ENCODE data around the gene MARCO. TPM values are rescaled to one million over a fixed set of nuclear protein-coding genes. Genes with fewer than 3 reads are reported as not detected.

Gene MARCO
- total and polyA plus RNA-seq, 2 experiments from 2014 or later, result not detected

GRCh38 chr2:118903029-118903351, 39.0 kb upstream of the MARCO start:
- no peak for ATAC-seq
- Mint-ChIP-seq H3K4me3 (no peak overlapping the region), H3K36me3 (ENCODE audit: low read depth) (no peaks in the 10 kb centered on the region)

More at GRCh38 chr2:118903029-118903351, 39.0 kb upstream of the MARCO start:
- no peaks in the 10 kb centered on the region for H3K4me1 Mint-ChIP-seq
- H3K9me3 Mint-ChIP-seq, result no peaks in the 10 kb centered on the region
- H3K27ac Mint-ChIP-seq, result no peak overlapping the region
- no peak overlapping the region for H3K27ac ChIP-seq (ENCODE audit: low read depth)
- no peaks in the 10 kb centered on the region for H3F3A ChIP-seq (replicated peaks; ENCODE audit: low read depth)
- no peaks in the 10 kb centered on the region for H3K4me1 ChIP-seq (ENCODE audit: insufficient read depth)
- H3K4me3 ChIP-seq, result no peak overlapping the region
- no peaks in the 10 kb centered on the region for H3K36me3 ChIP-seq (ENCODE audit: insufficient read depth)
- no peak for TF ChIP-seq POLR2AphosphoS5 (IDR thresholded peaks at IDR 0.05; ENCODE audit: low read depth)
- TF ChIP-seq, protein P1, sequence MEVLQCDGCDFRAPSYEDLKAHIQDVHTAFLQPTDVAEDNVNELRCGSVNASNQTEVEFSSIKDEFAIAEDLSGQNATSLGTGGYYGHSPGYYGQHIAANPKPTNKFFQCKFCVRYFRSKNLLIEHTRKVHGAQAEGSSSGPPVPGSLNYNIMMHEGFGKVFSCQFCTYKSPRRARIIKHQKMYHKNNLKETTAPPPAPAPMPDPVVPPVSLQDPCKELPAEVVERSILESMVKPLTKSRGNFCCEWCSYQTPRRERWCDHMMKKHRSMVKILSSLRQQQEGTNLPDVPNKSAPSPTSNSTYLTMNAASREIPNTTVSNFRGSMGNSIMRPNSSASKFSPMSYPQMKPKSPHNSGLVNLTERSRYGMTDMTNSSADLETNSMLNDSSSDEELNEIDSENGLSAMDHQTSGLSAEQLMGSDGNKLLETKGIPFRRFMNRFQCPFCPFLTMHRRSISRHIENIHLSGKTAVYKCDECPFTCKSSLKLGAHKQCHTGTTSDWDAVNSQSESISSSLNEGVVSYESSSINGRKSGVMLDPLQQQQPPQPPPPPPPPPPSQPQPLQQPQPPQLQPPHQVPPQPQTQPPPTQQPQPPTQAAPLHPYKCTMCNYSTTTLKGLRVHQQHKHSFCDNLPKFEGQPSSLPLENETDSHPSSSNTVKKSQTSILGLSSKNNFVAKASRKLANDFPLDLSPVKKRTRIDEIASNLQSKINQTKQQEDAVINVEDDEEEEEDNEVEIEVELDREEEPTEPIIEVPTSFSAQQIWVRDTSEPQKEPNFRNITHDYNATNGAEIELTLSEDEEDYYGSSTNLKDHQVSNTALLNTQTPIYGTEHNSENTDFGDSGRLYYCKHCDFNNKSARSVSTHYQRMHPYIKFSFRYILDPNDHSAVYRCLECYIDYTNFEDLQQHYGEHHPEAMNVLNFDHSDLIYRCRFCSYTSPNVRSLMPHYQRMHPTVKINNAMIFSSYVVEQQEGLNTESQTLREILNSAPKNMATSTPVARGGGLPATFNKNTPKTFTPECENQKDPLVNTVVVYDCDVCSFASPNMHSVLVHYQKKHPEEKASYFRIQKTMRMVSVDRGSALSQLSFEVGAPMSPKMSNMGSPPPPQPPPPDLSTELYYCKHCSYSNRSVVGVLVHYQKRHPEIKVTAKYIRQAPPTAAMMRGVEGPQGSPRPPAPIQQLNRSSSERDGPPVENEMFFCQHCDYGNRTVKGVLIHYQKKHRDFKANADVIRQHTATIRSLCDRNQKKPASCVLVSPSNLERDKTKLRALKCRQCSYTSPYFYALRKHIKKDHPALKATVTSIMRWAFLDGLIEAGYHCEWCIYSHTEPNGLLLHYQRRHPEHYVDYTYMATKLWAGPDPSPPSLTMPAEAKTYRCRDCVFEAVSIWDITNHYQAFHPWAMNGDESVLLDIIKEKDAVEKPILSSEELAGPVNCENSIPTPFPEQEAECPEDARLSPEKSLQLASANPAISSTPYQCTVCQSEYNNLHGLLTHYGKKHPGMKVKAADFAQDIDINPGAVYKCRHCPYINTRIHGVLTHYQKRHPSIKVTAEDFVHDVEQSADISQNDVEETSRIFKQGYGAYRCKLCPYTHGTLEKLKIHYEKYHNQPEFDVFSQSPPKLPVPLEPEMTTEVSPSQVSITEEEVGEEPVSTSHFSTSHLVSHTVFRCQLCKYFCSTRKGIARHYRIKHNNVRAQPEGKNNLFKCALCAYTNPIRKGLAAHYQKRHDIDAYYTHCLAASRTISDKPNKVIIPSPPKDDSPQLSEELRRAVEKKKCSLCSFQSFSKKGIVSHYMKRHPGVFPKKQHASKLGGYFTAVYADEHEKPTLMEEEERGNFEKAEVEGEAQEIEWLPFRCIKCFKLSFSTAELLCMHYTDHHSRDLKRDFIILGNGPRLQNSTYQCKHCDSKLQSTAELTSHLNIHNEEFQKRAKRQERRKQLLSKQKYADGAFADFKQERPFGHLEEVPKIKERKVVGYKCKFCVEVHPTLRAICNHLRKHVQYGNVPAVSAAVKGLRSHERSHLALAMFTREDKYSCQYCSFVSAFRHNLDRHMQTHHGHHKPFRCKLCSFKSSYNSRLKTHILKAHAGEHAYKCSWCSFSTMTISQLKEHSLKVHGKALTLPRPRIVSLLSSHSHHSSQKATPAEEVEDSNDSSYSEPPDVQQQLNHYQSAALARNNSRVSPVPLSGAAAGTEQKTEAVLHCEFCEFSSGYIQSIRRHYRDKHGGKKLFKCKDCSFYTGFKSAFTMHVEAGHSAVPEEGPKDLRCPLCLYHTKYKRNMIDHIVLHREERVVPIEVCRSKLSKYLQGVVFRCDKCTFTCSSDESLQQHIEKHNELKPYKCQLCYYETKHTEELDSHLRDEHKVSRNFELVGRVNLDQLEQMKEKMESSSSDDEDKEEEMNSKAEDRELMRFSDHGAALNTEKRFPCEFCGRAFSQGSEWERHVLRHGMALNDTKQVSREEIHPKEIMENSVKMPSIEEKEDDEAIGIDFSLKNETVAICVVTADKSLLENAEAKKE (CRISPR knock-in tag; IDR thresholded peaks at IDR 0.05), result no peak
- TF ChIP-seq, protein P2, sequence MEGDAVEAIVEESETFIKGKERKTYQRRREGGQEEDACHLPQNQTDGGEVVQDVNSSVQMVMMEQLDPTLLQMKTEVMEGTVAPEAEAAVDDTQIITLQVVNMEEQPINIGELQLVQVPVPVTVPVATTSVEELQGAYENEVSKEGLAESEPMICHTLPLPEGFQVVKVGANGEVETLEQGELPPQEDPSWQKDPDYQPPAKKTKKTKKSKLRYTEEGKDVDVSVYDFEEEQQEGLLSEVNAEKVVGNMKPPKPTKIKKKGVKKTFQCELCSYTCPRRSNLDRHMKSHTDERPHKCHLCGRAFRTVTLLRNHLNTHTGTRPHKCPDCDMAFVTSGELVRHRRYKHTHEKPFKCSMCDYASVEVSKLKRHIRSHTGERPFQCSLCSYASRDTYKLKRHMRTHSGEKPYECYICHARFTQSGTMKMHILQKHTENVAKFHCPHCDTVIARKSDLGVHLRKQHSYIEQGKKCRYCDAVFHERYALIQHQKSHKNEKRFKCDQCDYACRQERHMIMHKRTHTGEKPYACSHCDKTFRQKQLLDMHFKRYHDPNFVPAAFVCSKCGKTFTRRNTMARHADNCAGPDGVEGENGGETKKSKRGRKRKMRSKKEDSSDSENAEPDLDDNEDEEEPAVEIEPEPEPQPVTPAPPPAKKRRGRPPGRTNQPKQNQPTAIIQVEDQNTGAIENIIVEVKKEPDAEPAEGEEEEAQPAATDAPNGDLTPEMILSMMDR (conservative IDR thresholded peaks at IDR 0.05; ENCODE audit: low read depth in 2 of 2), result no peak
- no peak for TF ChIP-seq ZNF331 (CRISPR knock-in tag; IDR thresholded peaks at IDR 0.05; ENCODE audit: low read depth)
- TF ChIP-seq, protein P3, sequence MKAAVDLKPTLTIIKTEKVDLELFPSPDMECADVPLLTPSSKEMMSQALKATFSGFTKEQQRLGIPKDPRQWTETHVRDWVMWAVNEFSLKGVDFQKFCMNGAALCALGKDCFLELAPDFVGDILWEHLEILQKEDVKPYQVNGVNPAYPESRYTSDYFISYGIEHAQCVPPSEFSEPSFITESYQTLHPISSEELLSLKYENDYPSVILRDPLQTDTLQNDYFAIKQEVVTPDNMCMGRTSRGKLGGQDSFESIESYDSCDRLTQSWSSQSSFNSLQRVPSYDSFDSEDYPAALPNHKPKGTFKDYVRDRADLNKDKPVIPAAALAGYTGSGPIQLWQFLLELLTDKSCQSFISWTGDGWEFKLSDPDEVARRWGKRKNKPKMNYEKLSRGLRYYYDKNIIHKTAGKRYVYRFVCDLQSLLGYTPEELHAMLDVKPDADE (IDR thresholded peaks at IDR 0.05), result no peak
- TF ChIP-seq CREB1 (CRISPR knock-in tag; IDR thresholded peaks at IDR 0.05; ENCODE audit: low read depth), result no peak
- no peak for TF ChIP-seq NANOG (IDR thresholded peaks at IDR 0.05; ENCODE audit: borderline replicate concordance)
- TF ChIP-seq JUNB (IDR thresholded peaks at IDR 0.05; ENCODE audit: unreplicated experiment), result no peak
- TF ChIP-seq STAT1 (IDR thresholded peaks at IDR 0.05; ENCODE audit: unreplicated experiment), result no peak
- TF ChIP-seq EZH2phosphoT487 (IDR thresholded peaks at IDR 0.05; ENCODE audit: unreplicated experiment), result no peak
- TF ChIP-seq REST (IDR thresholded peaks at IDR 0.05; ENCODE audit: unreplicated experiment), result no peak
- TF ChIP-seq ZNF114 (CRISPR knock-in tag; IDR thresholded peaks at IDR 0.05), result no peak
- TF ChIP-seq EZH2 (IDR thresholded peaks at IDR 0.05; ENCODE audit: low read depth, unreplicated experiment), result no peak
- no peak for DNase-seq (ENCODE audit: low spot score)
- no peaks in the 10 kb centered on the region for H3K79me2 ChIP-seq (replicated peaks; ENCODE audit: insufficient read depth)
- H3K27me3 ChIP-seq (ENCODE audit: insufficient read depth), result no peaks in the 10 kb centered on the region
- no peak overlapping the region for H3K4me2 ChIP-seq
- H3K9me2 ChIP-seq (ENCODE audit: insufficient read depth), result peaks cover 7% of the 10 kb centered on the region
- no peaks in the 10 kb centered on the region for H4K20me1 ChIP-seq (replicated peaks; ENCODE audit: insufficient read depth)
- H2AFZ ChIP-seq, result no peak overlapping the region
- H3K27me3 Mint-ChIP-seq (ENCODE audit: insufficient read depth, low read depth, poor library complexity), result no peaks in the 10 kb centered on the region
